ENCODE results near the gene SIX6. TPM values are rescaled to one million over a fixed set of nuclear protein-coding genes. Genes with fewer than 3 reads are reported as not detected.

SIX6 gene
- total and polyA plus RNA-seq, 10 donors: not detected

DNA sequence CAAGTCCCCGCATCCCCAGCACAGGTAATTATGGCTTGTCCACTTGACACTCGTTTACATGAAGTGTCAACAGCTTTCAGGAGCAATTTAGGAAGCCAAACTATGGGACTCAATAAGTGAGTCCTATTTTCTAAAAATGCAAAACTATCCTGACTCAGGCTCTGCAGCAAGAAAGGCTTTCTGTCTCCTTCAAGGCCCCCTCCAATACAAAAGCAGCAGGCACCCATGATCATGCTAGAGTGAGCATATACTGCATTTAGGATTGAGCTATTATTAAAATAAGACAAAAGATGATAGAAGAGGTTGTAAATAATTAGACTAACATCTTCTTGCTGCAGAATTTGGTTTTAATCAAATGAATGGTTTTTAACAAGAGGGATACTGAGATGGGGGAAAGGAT is 3.2 kb downstream of the SIX6 start:
- H3K36me3 ChIP-seq: no peaks in the 10 kb centered on the region
- TF ChIP-seq, protein P1, sequence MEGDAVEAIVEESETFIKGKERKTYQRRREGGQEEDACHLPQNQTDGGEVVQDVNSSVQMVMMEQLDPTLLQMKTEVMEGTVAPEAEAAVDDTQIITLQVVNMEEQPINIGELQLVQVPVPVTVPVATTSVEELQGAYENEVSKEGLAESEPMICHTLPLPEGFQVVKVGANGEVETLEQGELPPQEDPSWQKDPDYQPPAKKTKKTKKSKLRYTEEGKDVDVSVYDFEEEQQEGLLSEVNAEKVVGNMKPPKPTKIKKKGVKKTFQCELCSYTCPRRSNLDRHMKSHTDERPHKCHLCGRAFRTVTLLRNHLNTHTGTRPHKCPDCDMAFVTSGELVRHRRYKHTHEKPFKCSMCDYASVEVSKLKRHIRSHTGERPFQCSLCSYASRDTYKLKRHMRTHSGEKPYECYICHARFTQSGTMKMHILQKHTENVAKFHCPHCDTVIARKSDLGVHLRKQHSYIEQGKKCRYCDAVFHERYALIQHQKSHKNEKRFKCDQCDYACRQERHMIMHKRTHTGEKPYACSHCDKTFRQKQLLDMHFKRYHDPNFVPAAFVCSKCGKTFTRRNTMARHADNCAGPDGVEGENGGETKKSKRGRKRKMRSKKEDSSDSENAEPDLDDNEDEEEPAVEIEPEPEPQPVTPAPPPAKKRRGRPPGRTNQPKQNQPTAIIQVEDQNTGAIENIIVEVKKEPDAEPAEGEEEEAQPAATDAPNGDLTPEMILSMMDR (IDR thresholded peaks at IDR 0.05 in 8 of 11, conservative IDR thresholded peaks at IDR 0.05 in 3 of 11): no peak
- TF ChIP-seq POLR2AphosphoS5 (IDR thresholded peaks at IDR 0.05): no peak
- no peak for TF ChIP-seq POLR2A (IDR thresholded peaks at IDR 0.05)
- peaks cover 3 to 61% (median 46%) of the 10 kb centered on the region in 6 donors for H3K4me1 ChIP-seq
- no peak overlapping the region for H3K4me3 ChIP-seq
- DNase-seq: no peak
- peaks cover 7 to 100% (median 95%) of the 10 kb centered on the region in 7 donors for H3K27me3 ChIP-seq (replicated peaks in 1 of 7)
- intact Hi-C loops (cut with DNase I; ENCODE audit: low total_unique reads): no loop called here
- peaks cover 0 to 9% (median 0%) of the 10 kb centered on the region in 8 donors for H3K9me3 ChIP-seq
- 6 to 14% (median 8%) methylated on average over 2 of the region's 2 CpGs for WGBS, 5 donors
- no peak overlapping the region for H3K27ac ChIP-seq

GRCh38 chr14:60512973-60513571 is 4.1 kb downstream of the SIX6 start:
- H3K4me1 ChIP-seq: peaks cover 3 to 57% (median 45%) of the 10 kb centered on the region in 6 donors
- H3K27me3 ChIP-seq (replicated peaks in 1 of 7): peaks cover 7 to 100% (median 86%) of the 10 kb centered on the region in 7 donors
- no peak overlapping the region for H3K4me3 ChIP-seq
- H3K27ac ChIP-seq: no peak overlapping the region
- DNase-seq: no peak
- TF ChIP-seq POLR2A (IDR thresholded peaks at IDR 0.05): no peak
- TF ChIP-seq, protein P1 (IDR thresholded peaks at IDR 0.05 in 8 of 11, conservative IDR thresholded peaks at IDR 0.05 in 3 of 11): no peak
- TF ChIP-seq POLR2AphosphoS5 (IDR thresholded peaks at IDR 0.05): no peak
- H3K36me3 ChIP-seq: no peaks in the 10 kb centered on the region
- H3K9me3 ChIP-seq: peaks cover 0 to 9% (median 0%) of the 10 kb centered on the region in 8 donors
- intact Hi-C loops (cut with DNase I; ENCODE audit: low total_unique reads): no loop called here
- 5 to 17% (median 7%) methylated on average over 7 of the region's 7 CpGs for WGBS, 5 donors

- H3K4me1 ChIP-seq: peaks cover 3 to 45% (median 38%) of the 10 kb centered on the region in 6 donors
- peaks cover 0 to 9% (median 0%) of the 10 kb centered on the region in 8 donors for H3K9me3 ChIP-seq
- DNase-seq: no peak
- H3K27ac ChIP-seq: no peak overlapping the region
- H3K36me3 ChIP-seq: no peaks in the 10 kb centered on the region
- WGBS, 5 donors: 5 to 9% (median 7%) methylated on average over 10 of the region's 10 CpGs
- peaks cover 6 to 97% (median 73%) of the 10 kb centered on the region in 7 donors for H3K27me3 ChIP-seq (replicated peaks in 1 of 7)
- H3K4me3 ChIP-seq: peak overlapping the region in 7 of 8 donors; percentile 22 to 65 (median 30)
- intact Hi-C loops (cut with DNase I; ENCODE audit: low total_unique reads): no loop called here
- TF ChIP-seq POLR2A (IDR thresholded peaks at IDR 0.05) (no peak), POLR2AphosphoS5 (IDR thresholded peaks at IDR 0.05) (no peak)
- TF ChIP-seq, protein P1 (IDR thresholded peaks at IDR 0.05 in 8 of 11, conservative IDR thresholded peaks at IDR 0.05 in 3 of 11): no peak
Measured at GRCh38 chr14:60514378-60514740, 5.4 kb downstream of the SIX6 start.

GRCh38 chr14:60514741-60515491 is 6.0 kb downstream of the SIX6 start:
- Histone ChIP-seq H3K27ac (no peak overlapping the region), H3K36me3 (no peaks in the 10 kb centered on the region), H3K4me1 (peaks cover 3 to 40% (median 33%) of the 10 kb centered on the region in 6 donors), H3K27me3 (replicated peaks in 1 of 7) (peaks cover under 1 to 91% (median 67%) of the 10 kb centered on the region in 7 donors), H3K4me3 (peak overlapping the region in 7 of 8 donors; percentile 22 to 65 (median 30)), H3K9me3 (peaks cover 0 to 9% (median 0%) of the 10 kb centered on the region in 8 donors)
- DNase-seq: no peak
- intact Hi-C loops (cut with DNase I; ENCODE audit: low total_unique reads): no loop called here
- TF ChIP-seq, protein P1 (IDR thresholded peaks at IDR 0.05 in 8 of 11, conservative IDR thresholded peaks at IDR 0.05 in 3 of 11): peak in 5 of 11 experiments; percentile 24 to 59 (median 40)
- TF ChIP-seq POLR2A (IDR thresholded peaks at IDR 0.05): no peak
- no peak for TF ChIP-seq POLR2AphosphoS5 (IDR thresholded peaks at IDR 0.05)
- WGBS, 5 donors: 2 to 10% (median 3%) methylated on average over 29 to 79 of the region's 79 CpGs
